GM12872 (cell line): ENCODE results near the gene FANCD2.

Experiments used
- TF ChIP-seq, protein P1 (sequence below): IDR thresholded peaks from 3 replicates; pipeline ENCODE4 v1.5.1; 2011; ENCODE audit warnings: low read depth, mild to moderate bottlenecking, low read length, moderate library complexity; ENCODE audit not compliant: insufficient read depth

The FANCD2 gene

DNA sequence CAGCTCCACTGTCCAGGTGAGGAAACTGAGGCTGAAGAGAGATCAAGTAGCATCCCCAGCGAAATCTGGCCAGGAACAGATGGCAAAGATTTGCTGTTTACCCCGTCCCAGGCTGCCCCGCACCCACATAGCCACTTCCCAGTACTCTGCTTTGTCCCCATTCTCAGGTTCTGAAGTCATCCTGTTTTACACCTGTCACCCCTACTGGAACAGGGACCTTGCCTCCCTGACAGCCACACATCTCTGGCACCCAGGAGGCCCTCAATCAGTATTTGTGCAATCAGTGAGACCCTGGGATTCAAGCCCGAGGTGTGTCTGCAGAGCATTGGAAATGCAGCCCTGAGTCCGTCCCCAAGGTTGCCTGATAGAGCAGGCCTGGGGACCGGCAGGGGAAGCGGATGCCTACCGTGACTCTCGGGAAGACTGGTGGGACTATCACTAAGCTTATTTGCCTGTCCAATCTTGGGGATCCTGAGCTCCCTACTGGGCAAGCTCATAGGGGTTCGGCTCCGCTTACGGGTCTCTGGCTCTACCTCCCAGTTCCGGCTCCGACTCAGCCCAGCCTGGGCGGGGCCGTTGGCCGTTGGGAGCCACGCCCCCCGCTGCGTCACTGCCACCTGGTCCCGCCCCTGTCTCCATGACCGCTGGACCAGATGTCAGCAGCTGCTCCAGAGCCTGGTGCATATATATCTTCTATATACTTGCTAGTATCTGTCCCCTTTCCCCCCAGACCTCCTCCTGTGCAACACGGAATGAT, 17.5 kb upstream of the FANCD2 start:
- TF ChIP-seq, protein P1, sequence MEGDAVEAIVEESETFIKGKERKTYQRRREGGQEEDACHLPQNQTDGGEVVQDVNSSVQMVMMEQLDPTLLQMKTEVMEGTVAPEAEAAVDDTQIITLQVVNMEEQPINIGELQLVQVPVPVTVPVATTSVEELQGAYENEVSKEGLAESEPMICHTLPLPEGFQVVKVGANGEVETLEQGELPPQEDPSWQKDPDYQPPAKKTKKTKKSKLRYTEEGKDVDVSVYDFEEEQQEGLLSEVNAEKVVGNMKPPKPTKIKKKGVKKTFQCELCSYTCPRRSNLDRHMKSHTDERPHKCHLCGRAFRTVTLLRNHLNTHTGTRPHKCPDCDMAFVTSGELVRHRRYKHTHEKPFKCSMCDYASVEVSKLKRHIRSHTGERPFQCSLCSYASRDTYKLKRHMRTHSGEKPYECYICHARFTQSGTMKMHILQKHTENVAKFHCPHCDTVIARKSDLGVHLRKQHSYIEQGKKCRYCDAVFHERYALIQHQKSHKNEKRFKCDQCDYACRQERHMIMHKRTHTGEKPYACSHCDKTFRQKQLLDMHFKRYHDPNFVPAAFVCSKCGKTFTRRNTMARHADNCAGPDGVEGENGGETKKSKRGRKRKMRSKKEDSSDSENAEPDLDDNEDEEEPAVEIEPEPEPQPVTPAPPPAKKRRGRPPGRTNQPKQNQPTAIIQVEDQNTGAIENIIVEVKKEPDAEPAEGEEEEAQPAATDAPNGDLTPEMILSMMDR, result no peak

DNA sequence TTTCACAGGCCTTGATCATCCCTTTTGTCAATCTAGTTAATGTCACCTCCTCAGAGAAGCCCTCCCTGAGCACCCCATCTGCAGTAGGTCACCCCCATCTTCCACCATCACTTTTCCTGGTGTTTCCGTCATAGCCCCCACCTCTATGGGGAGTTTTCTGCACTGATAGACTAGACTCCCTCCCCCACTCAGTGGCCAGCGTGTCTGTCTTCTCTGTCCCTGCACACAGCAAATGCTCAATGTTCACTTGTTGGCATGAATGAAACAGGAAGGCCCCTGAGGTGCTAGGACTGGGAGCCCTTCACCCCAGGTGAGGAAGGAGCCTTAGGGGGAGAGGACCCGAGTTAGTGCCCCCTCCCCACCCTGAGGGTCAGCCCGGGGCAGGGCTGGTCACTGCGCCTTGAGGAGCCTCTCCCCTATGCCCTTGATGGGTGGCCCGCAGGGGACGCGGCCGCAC, 15.8 kb upstream of the FANCD2 start:
- TF ChIP-seq, protein P1, result no peak

DNA sequence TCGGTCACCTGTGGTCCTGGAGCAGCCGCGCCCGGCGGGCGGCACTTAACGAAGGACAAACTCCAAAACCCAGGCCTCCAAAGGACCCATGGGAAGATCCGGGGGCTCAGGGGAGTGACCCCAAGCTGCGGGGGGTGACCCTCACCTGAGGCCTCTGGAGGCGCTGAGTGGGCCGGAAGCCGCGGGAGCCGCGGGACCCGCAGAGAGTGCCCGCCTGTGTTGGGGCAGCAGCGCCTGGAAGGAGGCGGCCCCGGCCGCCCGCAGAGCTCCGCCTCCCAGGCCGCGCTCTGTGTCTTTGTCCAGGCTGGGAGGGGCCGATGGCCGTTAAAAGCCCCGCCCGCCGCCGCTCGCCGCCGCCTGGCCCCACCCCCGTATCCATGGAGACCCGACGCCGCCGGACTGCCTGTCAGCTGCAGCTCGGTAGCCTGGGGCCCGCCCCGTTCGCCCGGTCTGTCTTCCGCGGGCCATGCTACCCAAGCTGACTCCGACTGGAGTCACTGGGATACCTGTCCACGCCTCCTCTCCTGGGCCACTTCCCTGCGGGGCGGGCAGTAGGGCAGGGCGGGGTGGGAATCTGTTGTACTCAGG, 15.3 kb upstream of the FANCD2 start:
- TF ChIP-seq, protein P1, result no peak

DNA sequence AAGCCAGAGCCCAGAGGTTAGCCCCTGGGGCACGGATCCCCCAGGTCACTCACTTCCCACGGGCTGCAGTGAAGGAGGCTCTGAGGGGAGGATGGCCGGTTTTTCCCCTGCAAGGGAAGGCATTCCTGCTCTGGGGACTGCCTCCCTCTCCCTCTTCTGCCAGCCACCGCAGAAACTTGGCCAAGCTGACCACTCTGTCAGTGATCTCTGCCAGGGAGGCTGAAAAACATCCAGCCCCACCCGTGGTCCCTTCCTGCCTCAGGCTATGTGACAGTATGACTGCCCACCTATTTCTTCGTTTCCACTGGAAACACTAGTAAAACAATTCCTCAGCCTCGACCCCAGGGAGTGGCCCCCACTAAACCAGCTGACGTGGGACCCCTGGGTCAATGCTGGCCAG, 14.6 kb upstream of the FANCD2 start:
- TF ChIP-seq, protein P1, result no peak

DNA sequence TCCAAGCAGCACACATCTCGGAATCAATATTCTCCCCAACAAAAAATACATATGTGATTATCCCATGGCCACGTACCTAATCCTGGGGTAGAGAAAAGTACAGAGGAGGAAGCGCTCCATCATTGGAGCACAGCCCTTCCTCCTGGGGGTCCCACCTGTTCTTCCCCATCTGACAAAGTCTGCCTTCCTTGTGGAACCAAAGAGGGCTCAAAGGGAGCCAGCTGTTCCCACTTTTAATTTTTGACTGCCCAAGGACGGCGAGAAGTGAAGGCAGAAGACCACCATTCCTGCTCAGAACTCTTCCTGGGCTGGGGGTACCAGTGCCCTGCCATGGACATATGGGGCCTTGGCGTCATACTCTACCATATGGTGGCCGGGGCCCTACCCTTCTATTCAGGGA, 14.1 kb upstream of the FANCD2 start:
- TF ChIP-seq, protein P1, result no peak

DNA sequence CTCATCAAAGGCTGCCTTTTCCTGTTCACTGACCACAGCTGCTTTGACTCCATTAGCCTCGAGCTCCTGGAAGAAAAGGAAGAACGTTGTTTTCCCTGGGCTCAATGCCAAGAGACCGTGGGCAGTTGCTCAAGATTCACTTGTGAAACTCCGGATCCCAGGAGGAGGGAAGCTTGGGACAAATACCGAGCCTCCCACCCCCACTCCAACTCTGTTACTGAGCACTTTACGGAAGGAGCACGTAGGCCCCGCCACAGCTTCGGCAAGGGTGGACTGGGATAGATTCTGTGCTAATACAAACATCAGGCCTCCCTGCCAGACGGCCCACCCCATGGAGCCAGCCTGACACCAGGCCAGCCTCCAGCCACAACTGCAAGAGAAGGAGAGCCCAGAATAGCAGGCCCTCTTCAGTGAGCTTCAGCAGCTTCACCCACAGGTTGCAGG, 10.8 kb upstream of the FANCD2 start:
- TF ChIP-seq, protein P1, result no peak

DNA sequence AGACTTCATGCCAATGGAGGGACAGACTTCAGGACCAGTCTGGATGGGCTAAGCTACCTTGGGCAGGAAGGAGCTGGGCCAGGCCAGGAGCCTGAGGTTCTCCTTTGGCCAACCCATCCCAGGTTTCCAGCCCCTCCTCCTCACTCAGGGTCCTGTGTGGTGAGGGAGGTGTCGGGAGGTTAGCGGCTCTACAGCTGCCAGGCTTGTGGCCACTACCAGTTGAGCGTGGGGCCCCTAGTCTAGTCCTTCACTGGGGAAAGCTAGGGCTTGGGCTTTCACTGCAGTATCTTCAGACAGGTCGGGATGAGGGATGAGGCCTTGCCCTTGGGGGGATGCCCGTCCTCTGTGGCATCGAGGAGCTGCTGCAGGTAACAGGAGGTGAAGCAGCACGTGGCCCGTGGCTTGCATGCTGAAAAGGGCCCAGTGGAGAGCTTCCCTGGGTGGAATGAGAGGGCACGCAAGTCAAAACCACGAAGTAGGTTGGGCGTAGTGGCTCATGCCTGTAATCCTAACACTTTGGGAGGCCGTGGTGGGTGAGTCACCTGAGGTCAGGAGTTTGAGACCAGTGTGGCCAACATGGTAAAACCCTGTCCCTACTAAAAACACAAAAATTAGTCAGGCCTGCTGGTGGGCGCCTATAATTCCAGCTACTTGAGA, 8.5 kb upstream of the FANCD2 start:
- TF ChIP-seq, protein P1, result no peak
